Progenitor cell of endocrine pancreas (in vitro differentiated cells): Measurements from ENCODE around the gene RAB1A. TPM values are rescaled to one million over a fixed set of nuclear protein-coding genes. Genes with fewer than 3 reads are reported as not detected.

Experiments used
- DNase-seq: peaks from one replicate; pipeline ENCODE4 v3.0.0; 2021; ENCODE audit warnings: low spot score; ENCODE audit not compliant: unreplicated experiment
- H3K27ac Mint-ChIP-seq: 2 replicates; pipeline ENCODE4 v1.8.0; 2021; ENCODE audit warnings: mild to moderate bottlenecking, moderate library complexity, mixed read lengths
- H3K27me3 Mint-ChIP-seq: 2 replicates; pipeline ENCODE4 v1.8.0; 2021; ENCODE audit warnings: mixed read lengths
- H3K36me3 Mint-ChIP-seq: 2 replicates; pipeline ENCODE4 v1.8.0; 2022; ENCODE audit warnings: mixed read lengths; ENCODE audit not compliant: insufficient read depth
- H3K4me1 Mint-ChIP-seq: 2 replicates; pipeline ENCODE4 v1.8.0; 2021; ENCODE audit warnings: low read depth, mixed read lengths
- H3K4me3 Mint-ChIP-seq: 2 replicates; pipeline ENCODE4 v1.8.0; 2021; ENCODE audit warnings: low read depth, mild to moderate bottlenecking, moderate library complexity, mixed read lengths
- H3K9me3 Mint-ChIP-seq: 2 replicates; pipeline ENCODE4 v1.8.0; 2021; ENCODE audit warnings: low read depth, mixed read lengths
- total RNA-seq: library from RNA; stranded (reverse); gene quantifications from 2 replicates; pipeline ENCODE4 v1.2.1, GENCODE V29; 2021
- TF ChIP-seq, protein P1 (sequence below): fragments of 200-600 bp; sonication (generic); IDR thresholded peaks from one replicate; pipeline ENCODE4 v1.5.0; 2021; ENCODE audit warnings: antibody characterized with exemption, mild to moderate bottlenecking; ENCODE audit not compliant: unreplicated experiment

The RAB1A gene
- total RNA-seq, 1 donor from 2014 or later = 134 TPM

DNA sequence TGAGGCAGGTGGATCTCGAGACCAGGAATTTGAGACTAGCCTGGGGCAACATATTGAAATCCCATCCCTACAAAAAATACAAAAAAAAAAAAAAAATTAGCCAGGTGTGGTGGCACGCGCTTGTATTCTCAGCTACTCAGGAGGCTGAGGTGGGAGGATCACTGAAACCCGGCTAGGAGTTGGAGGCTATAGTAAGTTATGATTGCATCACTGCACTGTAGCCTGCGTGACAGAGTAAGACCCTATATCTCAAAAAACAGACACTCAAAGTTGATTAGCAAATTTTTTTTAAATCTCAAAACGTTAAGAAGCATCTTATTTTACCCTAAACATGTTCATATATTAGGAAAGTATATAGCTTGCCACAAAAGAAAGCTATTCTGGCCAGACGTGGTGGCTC, 7.6 kb downstream of the RAB1A start:
- Mint-ChIP-seq H3K27me3 (no peaks in the 10 kb centered on the region), H3K27ac (no peak overlapping the region), H3K4me1 (peaks cover 15% of the 10 kb centered on the region), H3K4me3 (no peak overlapping the region), H3K9me3 (no peaks in the 10 kb centered on the region), H3K36me3 (peaks cover 1% of the 10 kb centered on the region)
- TF ChIP-seq, protein P1, sequence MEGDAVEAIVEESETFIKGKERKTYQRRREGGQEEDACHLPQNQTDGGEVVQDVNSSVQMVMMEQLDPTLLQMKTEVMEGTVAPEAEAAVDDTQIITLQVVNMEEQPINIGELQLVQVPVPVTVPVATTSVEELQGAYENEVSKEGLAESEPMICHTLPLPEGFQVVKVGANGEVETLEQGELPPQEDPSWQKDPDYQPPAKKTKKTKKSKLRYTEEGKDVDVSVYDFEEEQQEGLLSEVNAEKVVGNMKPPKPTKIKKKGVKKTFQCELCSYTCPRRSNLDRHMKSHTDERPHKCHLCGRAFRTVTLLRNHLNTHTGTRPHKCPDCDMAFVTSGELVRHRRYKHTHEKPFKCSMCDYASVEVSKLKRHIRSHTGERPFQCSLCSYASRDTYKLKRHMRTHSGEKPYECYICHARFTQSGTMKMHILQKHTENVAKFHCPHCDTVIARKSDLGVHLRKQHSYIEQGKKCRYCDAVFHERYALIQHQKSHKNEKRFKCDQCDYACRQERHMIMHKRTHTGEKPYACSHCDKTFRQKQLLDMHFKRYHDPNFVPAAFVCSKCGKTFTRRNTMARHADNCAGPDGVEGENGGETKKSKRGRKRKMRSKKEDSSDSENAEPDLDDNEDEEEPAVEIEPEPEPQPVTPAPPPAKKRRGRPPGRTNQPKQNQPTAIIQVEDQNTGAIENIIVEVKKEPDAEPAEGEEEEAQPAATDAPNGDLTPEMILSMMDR = no peak
- no peak for DNase-seq

DNA sequence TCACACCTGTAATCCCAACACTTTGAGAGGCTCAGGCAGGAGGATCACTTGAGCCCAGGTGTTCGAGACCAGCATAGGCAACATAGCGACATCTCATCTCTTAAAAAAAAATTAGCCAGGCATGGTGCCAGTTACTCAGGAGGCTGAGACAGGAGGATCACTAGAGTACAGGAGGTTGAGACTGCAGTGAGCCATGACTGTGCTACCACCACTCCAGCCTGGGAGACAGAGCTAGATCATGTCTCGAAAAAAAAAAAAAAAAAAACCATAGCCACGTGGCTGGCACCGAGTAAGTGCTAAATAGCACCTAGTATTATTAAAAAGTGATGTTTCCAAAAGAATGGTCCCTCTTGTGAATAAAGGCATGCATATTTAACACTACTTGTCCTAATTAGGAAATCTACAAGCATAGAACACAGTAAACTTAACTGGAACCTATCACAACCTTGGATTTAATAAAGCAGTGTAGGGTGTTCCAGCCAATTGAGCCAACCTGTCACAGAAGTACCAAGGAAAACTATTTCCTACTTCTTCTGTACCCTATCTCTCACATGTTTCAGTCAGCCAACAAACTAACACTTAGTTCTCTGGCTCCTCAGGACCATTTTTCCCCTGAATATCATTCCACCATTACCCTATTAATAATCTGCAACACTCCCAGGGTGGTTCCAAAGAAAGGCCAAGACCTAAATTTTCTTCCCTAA, 8.8 kb downstream of the RAB1A start:
- H3K27ac Mint-ChIP-seq = peak overlapping the region; percentile 77
- peaks cover 9% of the 10 kb centered on the region for H3K4me1 Mint-ChIP-seq
- TF ChIP-seq, protein P1 = no peak
- H3K9me3 Mint-ChIP-seq = no peaks in the 10 kb centered on the region
- no peak overlapping the region for H3K4me3 Mint-ChIP-seq
- H3K36me3 Mint-ChIP-seq = peaks cover 2% of the 10 kb centered on the region
- no peaks in the 10 kb centered on the region for H3K27me3 Mint-ChIP-seq
- no peak for DNase-seq

DNA sequence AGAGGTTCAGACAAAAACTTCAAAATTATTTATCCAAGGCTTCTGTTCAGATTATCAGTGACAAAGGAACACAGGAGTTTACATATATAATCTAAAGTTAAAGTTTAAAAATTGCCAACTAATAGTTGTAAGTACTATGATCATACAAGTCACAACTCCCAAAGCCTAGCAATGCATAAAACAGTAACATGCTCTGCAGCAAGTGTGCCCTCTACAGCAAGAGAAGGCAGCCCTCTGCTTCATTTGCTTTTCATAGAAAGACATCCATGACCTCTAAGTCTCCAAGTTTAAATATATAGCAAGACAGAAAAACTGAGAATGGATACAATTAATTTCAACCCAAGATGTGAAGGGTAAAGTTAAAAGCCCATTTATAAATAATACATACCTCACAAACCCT, 13.3 kb downstream of the RAB1A start:
- peaks cover 3% of the 10 kb centered on the region for H3K9me3 Mint-ChIP-seq
- H3K4me3 Mint-ChIP-seq = no peak overlapping the region
- TF ChIP-seq, protein P1 = no peak
- H3K36me3 Mint-ChIP-seq = peaks cover 7% of the 10 kb centered on the region
- H3K27ac Mint-ChIP-seq = peak overlapping the region; percentile 43
- no peak for DNase-seq
- H3K27me3 Mint-ChIP-seq = no peaks in the 10 kb centered on the region
- peaks cover 2% of the 10 kb centered on the region for H3K4me1 Mint-ChIP-seq

DNA sequence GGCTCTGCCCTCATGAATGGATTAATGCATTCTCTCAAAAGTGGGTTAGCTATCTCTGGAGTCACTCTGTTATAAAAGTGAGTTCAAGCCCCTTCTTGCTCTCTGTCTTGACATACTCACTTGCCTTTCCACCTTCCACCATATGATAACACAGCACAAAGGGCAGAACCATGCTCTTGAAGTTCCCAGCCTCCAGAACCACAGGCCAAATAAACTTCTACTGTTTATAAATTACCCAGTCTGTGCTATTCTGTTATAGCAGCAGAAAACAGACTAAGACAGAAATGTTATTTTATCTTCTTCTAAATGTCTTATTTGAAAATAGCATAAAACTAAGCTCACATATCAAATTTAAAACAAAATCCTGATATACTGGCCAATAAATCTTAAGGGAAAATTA, 15.0 kb downstream of the RAB1A start:
- no peak overlapping the region for H3K27ac Mint-ChIP-seq
- TF ChIP-seq, protein P1 = no peak
- H3K36me3 Mint-ChIP-seq = peaks cover 7% of the 10 kb centered on the region
- H3K27me3 Mint-ChIP-seq = no peaks in the 10 kb centered on the region
- no peak for DNase-seq
- H3K4me1 Mint-ChIP-seq = no peaks in the 10 kb centered on the region
- H3K4me3 Mint-ChIP-seq = no peak overlapping the region
- H3K9me3 Mint-ChIP-seq = peaks cover 3% of the 10 kb centered on the region

DNA sequence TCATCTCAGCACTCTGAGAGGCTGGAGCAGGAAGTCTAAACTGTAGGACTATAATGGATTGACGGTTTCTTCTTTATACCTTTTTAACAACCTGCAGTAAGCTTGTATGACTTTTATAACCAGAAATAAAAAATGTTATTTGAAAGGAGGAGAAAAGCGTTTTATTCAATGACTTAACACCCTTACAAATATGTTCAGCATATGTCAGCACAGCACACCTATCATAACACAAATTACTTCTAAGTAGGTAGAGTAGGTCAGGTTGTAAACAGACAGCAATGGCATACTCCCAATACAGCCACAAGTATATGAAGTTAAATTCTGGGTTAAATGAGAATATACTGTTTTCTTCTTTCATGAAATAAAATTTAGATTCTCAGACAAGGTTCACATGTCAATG, 16.1 kb downstream of the RAB1A start:
- H3K4me3 Mint-ChIP-seq = no peak overlapping the region
- H3K4me1 Mint-ChIP-seq = peaks cover 5% of the 10 kb centered on the region
- no peak for DNase-seq
- peaks cover 8% of the 10 kb centered on the region for H3K36me3 Mint-ChIP-seq
- H3K9me3 Mint-ChIP-seq = peaks cover 3% of the 10 kb centered on the region
- no peaks in the 10 kb centered on the region for H3K27me3 Mint-ChIP-seq
- no peak overlapping the region for H3K27ac Mint-ChIP-seq
- TF ChIP-seq, protein P1 = no peak
